Measurements from ENCODE around the gene CHST11.

DNA sequence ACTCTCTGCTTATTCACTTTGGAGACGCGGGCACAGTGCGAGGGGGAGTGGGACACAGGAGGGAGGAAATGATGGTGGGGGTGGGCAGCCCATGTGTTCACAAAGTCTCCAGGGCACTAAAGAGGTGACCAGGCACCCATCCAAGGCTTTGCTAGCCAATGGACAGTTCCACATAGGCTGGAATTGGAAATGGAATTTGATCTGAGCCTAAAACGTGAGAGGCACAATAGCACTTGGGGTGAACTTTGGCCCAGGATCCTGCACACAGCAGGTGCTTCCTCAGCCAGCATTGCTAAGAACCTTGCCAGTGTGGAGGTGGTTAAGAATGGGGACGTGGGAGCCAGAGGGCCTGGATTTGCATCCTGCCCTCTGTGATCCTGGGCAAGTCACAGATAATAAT, 193.8 kb downstream of the CHST11 start:
- TF ChIP-seq CTCF (IDR thresholded peaks at IDR 0.05) (no peak), POLR2A (IDR thresholded peaks at IDR 0.05) (no peak)

Data from sigmoid colon (tissue), 3 donors.